ENCODE data around the gene DCAF11. TPM values are rescaled to one million over a fixed set of nuclear protein-coding genes. Genes with fewer than 3 reads are reported as not detected.

DCAF11 gene
- total and polyA plus RNA-seq, 2 of the 13 experiments (the other 11 are each of a cell fraction or from before 2014, with no cell fraction given), result 150 to 257 TPM

- TF ChIP-seq SRSF1 (optimal IDR thresholded peaks at IDR 0.05; ENCODE audit: low read depth, low read length), result no peak
- TF ChIP-seq ZNF513 (CRISPR knock-in tag; conservative IDR thresholded peaks at IDR 0.05), result no peak
- TF ChIP-seq, protein P1, sequence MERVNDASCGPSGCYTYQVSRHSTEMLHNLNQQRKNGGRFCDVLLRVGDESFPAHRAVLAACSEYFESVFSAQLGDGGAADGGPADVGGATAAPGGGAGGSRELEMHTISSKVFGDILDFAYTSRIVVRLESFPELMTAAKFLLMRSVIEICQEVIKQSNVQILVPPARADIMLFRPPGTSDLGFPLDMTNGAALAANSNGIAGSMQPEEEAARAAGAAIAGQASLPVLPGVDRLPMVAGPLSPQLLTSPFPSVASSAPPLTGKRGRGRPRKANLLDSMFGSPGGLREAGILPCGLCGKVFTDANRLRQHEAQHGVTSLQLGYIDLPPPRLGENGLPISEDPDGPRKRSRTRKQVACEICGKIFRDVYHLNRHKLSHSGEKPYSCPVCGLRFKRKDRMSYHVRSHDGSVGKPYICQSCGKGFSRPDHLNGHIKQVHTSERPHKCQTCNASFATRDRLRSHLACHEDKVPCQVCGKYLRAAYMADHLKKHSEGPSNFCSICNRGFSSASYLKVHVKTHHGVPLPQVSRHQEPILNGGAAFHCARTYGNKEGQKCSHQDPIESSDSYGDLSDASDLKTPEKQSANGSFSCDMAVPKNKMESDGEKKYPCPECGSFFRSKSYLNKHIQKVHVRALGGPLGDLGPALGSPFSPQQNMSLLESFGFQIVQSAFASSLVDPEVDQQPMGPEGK (CRISPR knock-in tag; IDR thresholded peaks at IDR 0.05), result no peak
- TF ChIP-seq ZNF207 (IDR thresholded peaks at IDR 0.05; ENCODE audit: borderline replicate concordance), result no peak
- TF ChIP-seq ZC3H13 (CRISPR knock-in tag; IDR thresholded peaks at IDR 0.05), result no peak
- no peak for TF ChIP-seq SP140L (CRISPR knock-in tag; IDR thresholded peaks at IDR 0.05; ENCODE audit: borderline replicate concordance)
- TF ChIP-seq ZNF256 (CRISPR knock-in tag; conservative IDR thresholded peaks at IDR 0.05), result peak; percentile 17; the same call in 1 of the 2 replicates
- TF ChIP-seq ZBTB38 (CRISPR knock-in tag; IDR thresholded peaks at IDR 0.05), result no peak
- TF ChIP-seq, protein P2, sequence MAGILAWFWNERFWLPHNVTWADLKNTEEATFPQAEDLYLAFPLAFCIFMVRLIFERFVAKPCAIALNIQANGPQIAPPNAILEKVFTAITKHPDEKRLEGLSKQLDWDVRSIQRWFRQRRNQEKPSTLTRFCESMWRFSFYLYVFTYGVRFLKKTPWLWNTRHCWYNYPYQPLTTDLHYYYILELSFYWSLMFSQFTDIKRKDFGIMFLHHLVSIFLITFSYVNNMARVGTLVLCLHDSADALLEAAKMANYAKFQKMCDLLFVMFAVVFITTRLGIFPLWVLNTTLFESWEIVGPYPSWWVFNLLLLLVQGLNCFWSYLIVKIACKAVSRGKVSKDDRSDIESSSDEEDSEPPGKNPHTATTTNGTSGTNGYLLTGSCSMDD (CRISPR knock-in tag; IDR thresholded peaks at IDR 0.05), result no peak
- TF ChIP-seq DMTF1 (CRISPR knock-in tag; IDR thresholded peaks at IDR 0.05), result no peak
- TF ChIP-seq FLYWCH1 (CRISPR knock-in tag; IDR thresholded peaks at IDR 0.05), result no peak
- TF ChIP-seq ZNF674 (CRISPR knock-in tag; IDR thresholded peaks at IDR 0.05; ENCODE audit: low read depth), result no peak
- TF ChIP-seq, protein P3, sequence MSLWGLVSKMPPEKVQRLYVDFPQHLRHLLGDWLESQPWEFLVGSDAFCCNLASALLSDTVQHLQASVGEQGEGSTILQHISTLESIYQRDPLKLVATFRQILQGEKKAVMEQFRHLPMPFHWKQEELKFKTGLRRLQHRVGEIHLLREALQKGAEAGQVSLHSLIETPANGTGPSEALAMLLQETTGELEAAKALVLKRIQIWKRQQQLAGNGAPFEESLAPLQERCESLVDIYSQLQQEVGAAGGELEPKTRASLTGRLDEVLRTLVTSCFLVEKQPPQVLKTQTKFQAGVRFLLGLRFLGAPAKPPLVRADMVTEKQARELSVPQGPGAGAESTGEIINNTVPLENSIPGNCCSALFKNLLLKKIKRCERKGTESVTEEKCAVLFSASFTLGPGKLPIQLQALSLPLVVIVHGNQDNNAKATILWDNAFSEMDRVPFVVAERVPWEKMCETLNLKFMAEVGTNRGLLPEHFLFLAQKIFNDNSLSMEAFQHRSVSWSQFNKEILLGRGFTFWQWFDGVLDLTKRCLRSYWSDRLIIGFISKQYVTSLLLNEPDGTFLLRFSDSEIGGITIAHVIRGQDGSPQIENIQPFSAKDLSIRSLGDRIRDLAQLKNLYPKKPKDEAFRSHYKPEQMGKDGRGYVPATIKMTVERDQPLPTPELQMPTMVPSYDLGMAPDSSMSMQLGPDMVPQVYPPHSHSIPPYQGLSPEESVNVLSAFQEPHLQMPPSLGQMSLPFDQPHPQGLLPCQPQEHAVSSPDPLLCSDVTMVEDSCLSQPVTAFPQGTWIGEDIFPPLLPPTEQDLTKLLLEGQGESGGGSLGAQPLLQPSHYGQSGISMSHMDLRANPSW (CRISPR knock-in tag; IDR thresholded peaks at IDR 0.05; ENCODE audit: borderline replicate concordance), result no peak
- TF ChIP-seq MEIS2 (CRISPR knock-in tag; IDR thresholded peaks at IDR 0.05), result no peak
- TF ChIP-seq ZNF552 (CRISPR knock-in tag; IDR thresholded peaks at IDR 0.05; ENCODE audit: borderline replicate concordance), result no peak
- TF ChIP-seq HNF4A (CRISPR knock-in tag; IDR thresholded peaks at IDR 0.05), result no peak
- TF ChIP-seq BORCS8-MEF2B (CRISPR knock-in tag; IDR thresholded peaks at IDR 0.05), result no peak
- no peak for TF ChIP-seq TCF7 (IDR thresholded peaks at IDR 0.05; ENCODE audit: low read depth)
- 0 out of 4 replicates have a peak, but pooled peaks of 1 of the 2 experiments have one; percentile 9 for TF ChIP-seq POLR2A (IDR thresholded peaks at IDR 0.05; ENCODE audit: insufficient read depth in 1 of 2, low read depth in 2 of 2, low read length in 2 of 2)
- 0 out of 2 replicates have a peak, but pooled peaks have one; percentile 9 for TF ChIP-seq MXD4 (CRISPR knock-in tag; IDR thresholded peaks at IDR 0.05)
- no peak for TF ChIP-seq ZBTB7A (CRISPR knock-in tag; IDR thresholded peaks at IDR 0.05)
Observed at GRCh38 chr14:24081739-24082211, 32.8 kb upstream of the DCAF11 start (continued).
